ENCODE measurements around the gene ABCC8.

DNA sequence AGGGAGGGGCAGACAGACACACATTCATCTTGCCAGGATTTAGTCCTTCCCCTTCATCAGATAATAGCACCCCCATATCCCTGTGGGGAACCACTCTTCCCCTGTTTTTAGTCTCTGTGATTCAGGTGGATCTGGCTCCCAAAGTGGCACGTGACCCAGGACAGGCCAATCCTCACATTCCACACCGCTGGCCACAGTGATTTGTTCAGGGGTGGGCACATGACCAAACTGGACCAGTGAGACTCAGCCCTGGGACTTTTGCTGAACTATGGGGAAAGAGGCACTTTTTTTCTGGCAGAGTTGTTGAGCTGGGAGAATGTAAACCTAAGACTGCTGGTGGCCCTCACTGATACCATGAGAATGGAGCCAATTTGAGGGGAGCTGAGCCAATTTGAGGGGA is 69.1 kb downstream of the ABCC8 start:
- TF ChIP-seq POLR2A (IDR thresholded peaks at IDR 0.05; ENCODE audit: low read depth, low read length) (no peak), GATA2 (IDR thresholded peaks at IDR 0.05; ENCODE audit: insufficient read depth, insufficient read length, low read depth, low read length) (no peak), FOS (IDR thresholded peaks at IDR 0.05; ENCODE audit: borderline replicate concordance, insufficient read depth, low read length) (no peak), POLR2AphosphoS5 (IDR thresholded peaks at IDR 0.05; ENCODE audit: insufficient read depth, low read depth, low read length) (no peak), EZH2 (IDR thresholded peaks at IDR 0.05; ENCODE audit: borderline replicate concordance, low read depth, low read length, severe bottlenecking) (no peak), MYC (IDR thresholded peaks at IDR 0.05; ENCODE audit: low read depth, low read length) (no peak)
- TF ChIP-seq, protein P1, sequence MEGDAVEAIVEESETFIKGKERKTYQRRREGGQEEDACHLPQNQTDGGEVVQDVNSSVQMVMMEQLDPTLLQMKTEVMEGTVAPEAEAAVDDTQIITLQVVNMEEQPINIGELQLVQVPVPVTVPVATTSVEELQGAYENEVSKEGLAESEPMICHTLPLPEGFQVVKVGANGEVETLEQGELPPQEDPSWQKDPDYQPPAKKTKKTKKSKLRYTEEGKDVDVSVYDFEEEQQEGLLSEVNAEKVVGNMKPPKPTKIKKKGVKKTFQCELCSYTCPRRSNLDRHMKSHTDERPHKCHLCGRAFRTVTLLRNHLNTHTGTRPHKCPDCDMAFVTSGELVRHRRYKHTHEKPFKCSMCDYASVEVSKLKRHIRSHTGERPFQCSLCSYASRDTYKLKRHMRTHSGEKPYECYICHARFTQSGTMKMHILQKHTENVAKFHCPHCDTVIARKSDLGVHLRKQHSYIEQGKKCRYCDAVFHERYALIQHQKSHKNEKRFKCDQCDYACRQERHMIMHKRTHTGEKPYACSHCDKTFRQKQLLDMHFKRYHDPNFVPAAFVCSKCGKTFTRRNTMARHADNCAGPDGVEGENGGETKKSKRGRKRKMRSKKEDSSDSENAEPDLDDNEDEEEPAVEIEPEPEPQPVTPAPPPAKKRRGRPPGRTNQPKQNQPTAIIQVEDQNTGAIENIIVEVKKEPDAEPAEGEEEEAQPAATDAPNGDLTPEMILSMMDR (IDR thresholded peaks at IDR 0.05; ENCODE audit: extremely low read depth in 1 of 2, insufficient read depth in 1 of 2, low read depth in 1 of 2, low read length in 2 of 2), result no peak
- TF ChIP-seq, protein P2, sequence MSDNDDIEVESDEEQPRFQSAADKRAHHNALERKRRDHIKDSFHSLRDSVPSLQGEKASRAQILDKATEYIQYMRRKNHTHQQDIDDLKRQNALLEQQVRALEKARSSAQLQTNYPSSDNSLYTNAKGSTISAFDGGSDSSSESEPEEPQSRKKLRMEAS (IDR thresholded peaks at IDR 0.05; ENCODE audit: insufficient read depth, insufficient read length), result no peak

Measured in endothelial cell of umbilical vein (primary cell).